ENCODE measurements around the gene FAAH2.

The FAAH2 gene

DNA sequence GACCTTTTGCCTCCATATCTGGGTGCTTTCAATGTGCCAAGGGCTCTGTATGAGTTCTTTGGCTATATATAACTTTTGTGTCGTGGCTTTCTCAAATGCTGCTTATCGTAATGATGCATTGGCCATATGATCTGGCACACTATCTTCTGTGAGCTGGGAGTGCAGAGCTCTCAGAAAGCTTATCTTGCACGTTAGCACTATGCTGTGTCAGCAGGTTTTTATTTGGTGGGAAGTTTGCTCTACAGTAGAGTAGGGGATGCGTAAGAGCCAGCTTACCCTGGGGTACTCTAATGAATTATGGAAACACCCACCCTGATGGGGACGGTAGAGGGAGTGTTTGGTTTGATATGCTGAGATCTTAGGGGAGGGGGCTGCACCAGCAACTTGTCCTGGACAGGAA, 119.6 kb downstream of the FAAH2 start:
- no peak for TF ChIP-seq ZFX (IDR thresholded peaks at IDR 0.05; ENCODE audit: borderline replicate concordance)
- TF ChIP-seq, protein P1, sequence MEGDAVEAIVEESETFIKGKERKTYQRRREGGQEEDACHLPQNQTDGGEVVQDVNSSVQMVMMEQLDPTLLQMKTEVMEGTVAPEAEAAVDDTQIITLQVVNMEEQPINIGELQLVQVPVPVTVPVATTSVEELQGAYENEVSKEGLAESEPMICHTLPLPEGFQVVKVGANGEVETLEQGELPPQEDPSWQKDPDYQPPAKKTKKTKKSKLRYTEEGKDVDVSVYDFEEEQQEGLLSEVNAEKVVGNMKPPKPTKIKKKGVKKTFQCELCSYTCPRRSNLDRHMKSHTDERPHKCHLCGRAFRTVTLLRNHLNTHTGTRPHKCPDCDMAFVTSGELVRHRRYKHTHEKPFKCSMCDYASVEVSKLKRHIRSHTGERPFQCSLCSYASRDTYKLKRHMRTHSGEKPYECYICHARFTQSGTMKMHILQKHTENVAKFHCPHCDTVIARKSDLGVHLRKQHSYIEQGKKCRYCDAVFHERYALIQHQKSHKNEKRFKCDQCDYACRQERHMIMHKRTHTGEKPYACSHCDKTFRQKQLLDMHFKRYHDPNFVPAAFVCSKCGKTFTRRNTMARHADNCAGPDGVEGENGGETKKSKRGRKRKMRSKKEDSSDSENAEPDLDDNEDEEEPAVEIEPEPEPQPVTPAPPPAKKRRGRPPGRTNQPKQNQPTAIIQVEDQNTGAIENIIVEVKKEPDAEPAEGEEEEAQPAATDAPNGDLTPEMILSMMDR (IDR thresholded peaks at IDR 0.05) = no peak

DNA sequence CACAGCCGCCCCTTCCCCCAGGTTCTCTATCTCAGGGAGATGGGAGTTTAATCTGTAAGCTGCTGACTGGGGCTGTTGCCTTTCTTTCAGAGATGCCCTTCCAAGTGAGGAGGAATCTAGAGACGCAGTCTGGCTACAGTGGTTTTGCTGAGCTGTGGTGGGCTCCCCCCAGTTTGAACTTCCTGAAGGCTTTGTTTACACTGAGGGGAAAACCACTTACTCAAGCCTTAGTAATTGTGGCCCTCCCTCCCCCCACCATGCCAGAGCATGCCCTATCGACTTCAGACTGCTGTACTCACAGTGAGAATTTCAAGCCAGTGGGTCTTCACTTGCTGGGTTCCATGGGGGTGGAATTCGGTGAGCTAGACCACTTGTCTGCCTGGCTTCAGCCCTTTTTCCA, 131.3 kb downstream of the FAAH2 start:
- no peak overlapping the region for H3K27ac ChIP-seq
- TF ChIP-seq, protein P1 (IDR thresholded peaks at IDR 0.05) = no peak
- no peak for TF ChIP-seq ZFX (IDR thresholded peaks at IDR 0.05; ENCODE audit: borderline replicate concordance)

More for the DNA sequence above, 119.6 kb downstream of the FAAH2 start:
- H3K27ac ChIP-seq = no peak overlapping the region

DNA sequence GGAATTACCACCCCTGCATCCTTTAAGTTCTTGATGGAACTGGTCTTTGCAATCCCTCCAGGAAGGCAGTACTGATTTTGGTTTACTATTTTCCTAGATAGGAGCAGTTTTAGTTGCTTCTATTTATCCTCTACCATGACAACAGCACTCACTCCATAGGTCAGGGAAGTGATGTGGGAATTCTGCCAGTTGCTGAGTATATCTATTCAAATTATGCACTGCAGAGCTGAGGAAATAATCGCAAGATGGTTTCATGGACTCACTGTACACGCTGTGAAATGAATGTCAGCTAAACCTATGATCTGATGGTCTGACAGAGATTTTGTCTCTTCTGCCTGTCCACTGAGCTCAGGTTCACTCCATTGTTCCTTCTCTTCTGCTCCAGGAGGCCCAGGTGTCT, 135.8 kb downstream of the FAAH2 start:
- TF ChIP-seq, protein P1 (IDR thresholded peaks at IDR 0.05) = no peak
- no peak for TF ChIP-seq ZFX (IDR thresholded peaks at IDR 0.05; ENCODE audit: borderline replicate concordance)
- H3K27ac ChIP-seq = no peak overlapping the region

DNA sequence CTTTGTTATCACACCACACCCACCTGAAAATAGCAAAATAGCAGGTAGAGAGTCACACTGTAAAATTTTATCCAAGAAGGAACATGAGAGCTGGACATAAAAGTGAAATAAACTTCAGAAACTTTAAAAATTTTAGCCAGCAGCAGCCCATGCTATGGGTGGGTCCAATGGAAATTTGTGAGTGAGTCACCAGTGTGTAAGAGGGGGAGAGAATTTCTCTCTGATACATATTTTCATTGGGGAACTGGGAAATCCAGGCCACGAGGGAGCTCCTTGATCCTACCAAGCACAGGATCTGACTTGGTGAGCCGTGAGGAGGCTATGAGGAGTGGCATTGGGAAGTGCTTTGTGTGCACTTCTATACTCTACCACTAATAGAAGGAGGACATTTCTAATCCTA, 136.3 kb downstream of the FAAH2 start:
- no peak overlapping the region for H3K27ac ChIP-seq
- TF ChIP-seq, protein P1 (IDR thresholded peaks at IDR 0.05) = no peak
- TF ChIP-seq ZFX (IDR thresholded peaks at IDR 0.05; ENCODE audit: borderline replicate concordance) = no peak

DNA sequence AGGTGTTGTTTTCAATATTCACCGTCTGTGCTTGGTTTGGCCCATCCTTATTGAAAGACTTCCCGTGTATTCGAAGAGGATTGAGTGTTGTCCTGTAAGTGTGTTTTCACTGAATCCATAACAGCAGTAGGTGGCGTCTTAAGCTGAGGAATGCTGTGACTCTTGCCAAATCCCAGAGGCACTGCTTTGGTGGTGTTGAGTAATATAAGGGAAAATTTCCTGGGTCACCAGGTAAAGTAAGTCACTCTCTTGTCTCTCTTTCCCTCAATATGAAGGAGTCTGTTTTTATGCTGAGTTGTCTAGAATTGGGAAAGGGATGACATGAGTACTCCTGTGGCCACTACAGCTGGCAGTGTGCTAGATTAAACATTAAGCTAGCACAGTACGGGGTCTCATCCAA, 158.6 kb downstream of the FAAH2 start:
- H3K27ac ChIP-seq = no peak overlapping the region
- no peak for TF ChIP-seq ZFX (IDR thresholded peaks at IDR 0.05; ENCODE audit: borderline replicate concordance)
- TF ChIP-seq, protein P1 (IDR thresholded peaks at IDR 0.05) = no peak

DNA sequence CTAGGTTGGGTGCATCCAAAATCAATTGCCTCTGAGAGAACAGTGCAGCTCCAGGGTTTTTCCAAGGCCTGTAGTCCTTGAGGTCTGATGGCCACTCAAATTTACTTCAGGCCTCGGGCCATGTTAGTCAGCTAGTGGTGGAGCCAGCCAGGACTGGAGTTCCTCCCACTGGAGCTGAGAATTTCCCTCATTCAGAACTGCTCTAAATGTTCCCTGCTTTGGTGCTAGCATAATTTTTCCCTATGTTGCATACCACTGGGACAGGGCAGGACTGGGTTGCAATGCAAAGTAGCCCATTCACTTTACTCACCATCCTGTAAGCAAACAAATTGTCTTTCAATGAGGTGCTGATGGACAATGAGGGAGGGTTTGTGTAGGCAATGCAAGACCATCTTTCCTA, 159.3 kb downstream of the FAAH2 start:
- no peak overlapping the region for H3K27ac ChIP-seq

DNA sequence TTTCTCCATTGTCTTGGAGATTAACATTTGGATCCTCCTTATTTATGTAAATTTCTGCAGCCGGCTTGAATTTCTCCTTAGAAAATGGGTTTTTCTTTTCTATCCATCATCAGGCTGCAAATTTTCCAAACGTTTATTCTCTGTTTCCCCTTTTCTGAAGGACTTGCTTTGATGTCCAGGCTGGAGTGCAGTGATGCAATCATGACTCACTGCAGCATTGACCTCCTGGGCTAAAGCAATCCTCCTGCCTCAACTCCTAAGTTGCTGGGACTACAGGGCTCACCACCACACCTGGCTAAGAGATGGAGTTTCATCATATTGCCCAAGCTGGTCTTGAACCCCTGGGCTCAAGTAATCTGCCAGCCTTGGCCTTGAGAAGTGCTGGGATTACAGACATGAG, 161.3 kb downstream of the FAAH2 start:
- TF ChIP-seq, protein P1 (IDR thresholded peaks at IDR 0.05) = no peak
- no peak for TF ChIP-seq ZFX (IDR thresholded peaks at IDR 0.05; ENCODE audit: borderline replicate concordance)
- H3K27ac ChIP-seq = no peak overlapping the region

More for the DNA sequence above, 159.3 kb downstream of the FAAH2 start:
- no peak for TF ChIP-seq ZFX (IDR thresholded peaks at IDR 0.05; ENCODE audit: borderline replicate concordance)
- TF ChIP-seq, protein P1 (IDR thresholded peaks at IDR 0.05) = no peak
